GM21529 (cell line): Measurements from ENCODE around the gene PITPNM2.

Experiments used
- ATAC-seq: cut with Tn5 transposase; IDR thresholded peaks from one replicate; pipeline ENCODE4 v1.9.1; 2021; ENCODE audit not compliant: unreplicated experiment

PITPNM2 gene

GRCh38 chr12:123150744-123151456 lies at the start of gene PITPNM2:
Gene PITPNM2, minus strand, starts transcription at chr12:123151090. Its CDS starts 116,500 bp downstream, at chr12:123034590.
- ATAC-seq, result peak; percentile 81

- no peak for ATAC-seq
These were observed 49.5 kb upstream of the PITPNM2 start for GRCh38 chr12:123200414-123200813.

- no peak for ATAC-seq
These were observed 49.0 kb upstream of the PITPNM2 start for GRCh38 chr12:123199936-123200335.

GRCh38 chr12:123187637-123188036 lies 36.7 kb upstream of the PITPNM2 start:
- no peak for ATAC-seq

GRCh38 chr12:123180171-123180570 lies 29.3 kb upstream of the PITPNM2 start:
- no peak for ATAC-seq

GRCh38 chr12:123171967-123172366 lies 21.1 kb upstream of the PITPNM2 start:
- ATAC-seq, result no peak

GRCh38 chr12:123167329-123167728 lies 16.4 kb upstream of the PITPNM2 start:
- no peak for ATAC-seq

- no peak for ATAC-seq
These were observed 14.6 kb upstream of the PITPNM2 start for GRCh38 chr12:123165537-123165936.

GRCh38 chr12:123164710-123165261 lies 13.9 kb upstream of the PITPNM2 start:
- ATAC-seq, result no peak

GRCh38 chr12:123164222-123164621 lies 13.3 kb upstream of the PITPNM2 start:
- no peak for ATAC-seq

GRCh38 chr12:123163227-123163626 lies 12.3 kb upstream of the PITPNM2 start:
- no peak for ATAC-seq

GRCh38 chr12:123160801-123161487 lies 10.1 kb upstream of the PITPNM2 start:
- ATAC-seq, result no peak

GRCh38 chr12:123153906-123154305 lies 3.0 kb upstream of the PITPNM2 start:
- no peak for ATAC-seq

- ATAC-seq, result no peak
These were observed 1.9 kb upstream of the PITPNM2 start for GRCh38 chr12:123152833-123153232.

GRCh38 chr12:123151457-123152454 lies 866 bp upstream of the PITPNM2 start:
- ATAC-seq, result peak; percentile 9

GRCh38 chr12:123150275-123150743 lies 581 bp downstream of the PITPNM2 start:
- peak; percentile 23 for ATAC-seq

GRCh38 chr12:123149501-123150274 lies 1.2 kb downstream of the PITPNM2 start:
- ATAC-seq, result no peak

- ATAC-seq, result no peak
These were observed 1.8 kb downstream of the PITPNM2 start for GRCh38 chr12:123149088-123149487.

- no peak for ATAC-seq
These were observed 2.2 kb downstream of the PITPNM2 start for GRCh38 chr12:123148655-123149054.

GRCh38 chr12:123148223-123148622 lies 2.7 kb downstream of the PITPNM2 start:
- no peak for ATAC-seq
